ENCODE results near the gene ADGRG3.

The ADGRG3 gene

GRCh38 chr16:57704905-57705852, 37.1 kb downstream of the ADGRG3 start:
- Histone ChIP-seq H3K27me3 (ENCODE audit: insufficient read depth, low read length, poor library complexity, severe bottlenecking) (no peaks in the 10 kb centered on the region), H3K9ac (ENCODE audit: low read depth, low read length, poor library complexity, severe bottlenecking) (no peak overlapping the region), H3K9me3 (ENCODE audit: insufficient read depth, low read depth, low read length) (no peaks in the 10 kb centered on the region), H3K9me2 (replicated peaks; ENCODE audit: low read depth, low read length) (no peaks in the 10 kb centered on the region), H3K79me2 (ENCODE audit: insufficient read depth, low read length) (no peaks in the 10 kb centered on the region), H2AFZ (ENCODE audit: low read length) (no peak overlapping the region), H3K36me3 (ENCODE audit: insufficient read depth, low read length) (no peaks in the 10 kb centered on the region), H3K4me1 (ENCODE audit: insufficient read depth, low read length, poor library complexity, severe bottlenecking) (peaks cover 16% of the 10 kb centered on the region), H4K20me1 (ENCODE audit: insufficient read depth, low read length, poor library complexity, severe bottlenecking) (no peaks in the 10 kb centered on the region), H3K4me3 (ENCODE audit: low read length, poor library complexity, severe bottlenecking) (no peak overlapping the region), H3F3A (ENCODE audit: low read depth) (no peaks in the 10 kb centered on the region), H3K4me2 (ENCODE audit: low read depth, low read length, poor library complexity, severe bottlenecking) (no peak overlapping the region)
- TF ChIP-seq EZH2phosphoT487 (IDR thresholded peaks at IDR 0.05; ENCODE audit: borderline replicate concordance) (no peak), CTCF (conservative IDR thresholded peaks at IDR 0.05; ENCODE audit: low read length) (no peak)

GRCh38 chr16:57706717-57707116, 38.6 kb downstream of the ADGRG3 start:
- Histone ChIP-seq H4K20me1 (ENCODE audit: insufficient read depth, low read length, poor library complexity, severe bottlenecking) (no peaks in the 10 kb centered on the region), H3K4me3 (ENCODE audit: low read length, poor library complexity, severe bottlenecking) (no peak overlapping the region), H3K9ac (ENCODE audit: low read depth, low read length, poor library complexity, severe bottlenecking) (no peak overlapping the region), H3K4me2 (ENCODE audit: low read depth, low read length, poor library complexity, severe bottlenecking) (no peak overlapping the region), H3K4me1 (ENCODE audit: insufficient read depth, low read length, poor library complexity, severe bottlenecking) (peaks cover 4% of the 10 kb centered on the region), H3K9me2 (replicated peaks; ENCODE audit: low read depth, low read length) (no peaks in the 10 kb centered on the region), H3K9me3 (ENCODE audit: insufficient read depth, low read depth, low read length) (no peaks in the 10 kb centered on the region), H3K36me3 (ENCODE audit: insufficient read depth, low read length) (no peaks in the 10 kb centered on the region), H3F3A (ENCODE audit: low read depth) (no peaks in the 10 kb centered on the region), H2AFZ (ENCODE audit: low read length) (no peak overlapping the region), H3K79me2 (ENCODE audit: insufficient read depth, low read length) (no peaks in the 10 kb centered on the region), H3K27me3 (ENCODE audit: insufficient read depth, low read length, poor library complexity, severe bottlenecking) (no peaks in the 10 kb centered on the region)
- TF ChIP-seq EZH2phosphoT487 (IDR thresholded peaks at IDR 0.05; ENCODE audit: borderline replicate concordance), result no peak
- no peak for TF ChIP-seq CTCF (conservative IDR thresholded peaks at IDR 0.05; ENCODE audit: low read length)

- no peaks in the 10 kb centered on the region for H3K27me3 ChIP-seq (ENCODE audit: insufficient read depth, low read length, poor library complexity, severe bottlenecking)
- TF ChIP-seq CTCF (conservative IDR thresholded peaks at IDR 0.05; ENCODE audit: low read length) (no peak), EZH2phosphoT487 (IDR thresholded peaks at IDR 0.05; ENCODE audit: borderline replicate concordance) (no peak)
Observed at GRCh38 chr16:57707331-57707730, 39.2 kb downstream of the ADGRG3 start.

More at GRCh38 chr16:57707331-57707730, 39.2 kb downstream of the ADGRG3 start:
- no peak overlapping the region for H3K4me3 ChIP-seq (ENCODE audit: low read length, poor library complexity, severe bottlenecking)
- H3K9me2 ChIP-seq (replicated peaks; ENCODE audit: low read depth, low read length), result no peaks in the 10 kb centered on the region
- H4K20me1 ChIP-seq (ENCODE audit: insufficient read depth, low read length, poor library complexity, severe bottlenecking), result no peaks in the 10 kb centered on the region
- H3K4me1 ChIP-seq (ENCODE audit: insufficient read depth, low read length, poor library complexity, severe bottlenecking), result peaks cover 4% of the 10 kb centered on the region
- H3K4me2 ChIP-seq (ENCODE audit: low read depth, low read length, poor library complexity, severe bottlenecking), result no peak overlapping the region
- H3K79me2 ChIP-seq (ENCODE audit: insufficient read depth, low read length), result no peaks in the 10 kb centered on the region
- no peaks in the 10 kb centered on the region for H3F3A ChIP-seq (ENCODE audit: low read depth)
- no peak overlapping the region for H3K9ac ChIP-seq (ENCODE audit: low read depth, low read length, poor library complexity, severe bottlenecking)
- no peaks in the 10 kb centered on the region for H3K9me3 ChIP-seq (ENCODE audit: insufficient read depth, low read depth, low read length)
- H3K36me3 ChIP-seq (ENCODE audit: insufficient read depth, low read length), result no peaks in the 10 kb centered on the region
- H2AFZ ChIP-seq (ENCODE audit: low read length), result no peak overlapping the region

Measured in Loucy (cell line).